Measurements from ENCODE around the gene ZNF689.
"Not testable (repeated sequence)": the region's sequence is repeated elsewhere in the genome, so short reads cannot be mapped to it uniquely, and the experiment has no call there.

ZNF689 gene

DNA sequence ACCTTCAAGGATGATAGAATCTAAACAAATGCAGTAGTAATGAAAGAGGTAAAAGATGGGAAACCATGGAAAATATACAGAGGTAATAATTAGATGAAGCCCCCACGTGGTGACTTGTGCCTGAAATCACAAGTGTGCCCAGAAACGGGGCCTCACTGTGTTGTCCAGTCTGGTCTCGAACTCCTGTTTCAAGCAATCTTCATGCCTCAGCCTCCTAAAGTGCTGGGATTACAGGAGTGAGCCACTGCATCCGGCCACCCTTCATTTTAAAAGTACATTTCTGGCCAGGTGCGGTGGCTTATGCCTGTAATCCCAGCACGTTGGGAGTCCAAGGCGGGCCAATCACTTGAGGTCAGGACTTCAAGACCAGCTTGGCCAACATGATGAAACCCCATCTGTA, 26.4 kb upstream of the ZNF689 start:
- Histone ChIP-seq H3K27ac (no peak overlapping the region), H3K4me2 (peak overlapping the region; percentile 90)

DNA sequence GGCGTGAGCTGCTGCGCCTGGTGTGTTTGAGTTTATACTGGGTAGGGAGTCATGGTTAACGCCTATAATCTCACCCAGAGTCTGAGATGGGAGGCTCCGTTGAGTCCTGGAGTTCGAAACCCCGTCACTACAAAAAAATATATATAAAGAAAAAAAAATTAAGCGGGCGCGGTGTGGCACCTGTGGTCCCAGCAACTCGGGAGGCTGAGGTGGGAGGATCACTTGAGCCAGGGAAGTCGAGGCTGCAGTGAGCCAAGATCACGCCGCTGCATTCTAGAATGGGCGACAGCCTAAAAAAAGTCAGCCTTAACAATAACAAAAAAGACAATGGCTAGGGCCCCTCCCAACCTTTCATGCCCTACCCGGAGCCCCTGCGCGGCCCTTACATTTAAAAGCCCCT, 23.3 kb upstream of the ZNF689 start:
- Histone ChIP-seq H3K36me3 (no peaks in the 10 kb centered on the region), H3K27ac (peak overlapping the region; percentile 90), H3K9me3 (no peaks in the 10 kb centered on the region), H4K20me1 (no peaks in the 10 kb centered on the region), H3K4me1 (peaks cover 36% of the 10 kb centered on the region), H3K4me2 (peak overlapping the region; percentile 90), H3K27me3 (no peaks in the 10 kb centered on the region), H3K4me3 (peak overlapping the region; percentile 81), H3K9ac (peak overlapping the region; percentile 89)
- TF ChIP-seq Cebpa-rat (IDR thresholded peaks at IDR 0.05): no peak

More for the DNA sequence above, 26.4 kb upstream of the ZNF689 start:
- Histone ChIP-seq H3K4me3 (no peak overlapping the region), H3K4me1 (peaks cover 30% of the 10 kb centered on the region), H3K9ac (no peak overlapping the region), H3K27me3 (no peaks in the 10 kb centered on the region), H3K36me3 (no peaks in the 10 kb centered on the region), H3K9me3 (no peaks in the 10 kb centered on the region), H4K20me1 (no peaks in the 10 kb centered on the region)
- TF ChIP-seq Cebpa-rat (IDR thresholded peaks at IDR 0.05): no peak

DNA sequence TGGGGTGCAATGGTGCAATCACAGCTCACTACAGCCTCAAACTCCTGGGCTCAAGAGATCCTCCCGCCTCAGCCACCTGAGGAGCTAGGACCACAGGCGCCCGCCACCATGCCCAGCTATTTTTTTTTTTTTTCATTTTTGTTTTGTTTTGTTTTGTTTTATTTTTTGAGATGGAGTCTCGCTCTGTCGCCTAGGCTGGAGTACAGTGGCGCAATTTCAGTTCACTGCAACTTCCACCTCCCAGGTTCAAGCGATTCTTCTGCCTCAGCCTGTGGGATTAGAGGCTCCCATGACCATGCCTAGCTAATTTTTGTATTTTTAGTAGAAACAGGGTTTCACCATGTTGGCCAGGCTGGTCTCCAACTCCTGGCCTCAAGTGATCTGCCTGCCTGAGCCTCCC, 22.3 kb upstream of the ZNF689 start:
- not testable (repeated sequence) for H3K9me3 ChIP-seq, H3K36me3 ChIP-seq, H3K27ac ChIP-seq, H3K9ac ChIP-seq, H3K27me3 ChIP-seq, H3K4me3 ChIP-seq, H3K4me2 ChIP-seq, H4K20me1 ChIP-seq
- H3K4me1 ChIP-seq: peaks cover 37% of the 10 kb centered on the region

DNA sequence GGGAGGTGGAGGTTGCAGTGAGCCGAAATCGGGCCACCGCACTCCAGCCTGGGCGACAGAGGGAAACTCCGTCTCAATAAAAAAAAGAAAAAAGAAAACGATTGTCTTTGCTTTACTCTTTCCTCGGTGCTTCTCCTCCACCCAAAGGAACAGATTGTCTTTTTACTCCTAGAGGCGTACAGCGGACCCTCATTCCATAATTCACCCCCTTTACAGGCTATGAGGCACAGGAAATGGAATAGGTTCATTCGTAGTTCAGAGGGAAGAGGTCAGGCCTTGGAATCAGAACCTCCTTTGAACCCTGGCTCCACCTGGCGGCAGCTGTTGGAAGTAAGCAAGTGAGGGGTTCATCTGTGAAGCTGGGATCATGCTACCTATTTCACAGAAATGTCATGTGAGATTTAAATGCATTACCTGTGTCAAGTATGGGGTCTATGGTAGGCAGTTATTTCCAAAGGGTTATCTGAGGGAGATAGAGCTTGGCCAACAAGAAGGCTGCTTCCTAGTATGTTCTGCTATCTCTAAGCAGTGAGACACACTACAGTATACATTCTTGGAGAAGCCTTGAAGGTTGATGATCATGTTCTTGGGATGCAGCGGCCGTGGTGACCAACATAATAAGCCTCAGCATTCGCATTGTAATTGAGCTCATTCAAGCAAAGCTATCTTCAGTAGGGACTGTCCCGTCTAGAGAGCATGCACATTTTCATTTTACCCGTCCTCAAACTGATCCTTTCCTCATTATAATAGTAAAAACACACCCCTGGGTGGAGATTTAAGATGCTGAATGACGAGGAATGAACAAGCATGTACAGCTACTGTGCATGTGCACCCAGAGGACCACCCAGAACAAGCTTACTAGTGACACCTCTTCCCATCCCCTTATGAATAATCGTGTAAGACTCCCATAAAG, 18.7 kb upstream of the ZNF689 start:
- Histone ChIP-seq H3K36me3 (no peaks in the 10 kb centered on the region), H3K4me1 (peaks cover 27% of the 10 kb centered on the region), H3K9me3 (peaks cover 8% of the 10 kb centered on the region), H3K27ac (no peak overlapping the region), H3K4me2 (peak overlapping the region; percentile 46; the same call in 1 of the 2 replicates), H3K9ac (no peak overlapping the region), H3K4me3 (no peak overlapping the region), H4K20me1 (no peaks in the 10 kb centered on the region), H3K27me3 (no peaks in the 10 kb centered on the region)
- TF ChIP-seq Cebpa-rat (IDR thresholded peaks at IDR 0.05): no peak

DNA sequence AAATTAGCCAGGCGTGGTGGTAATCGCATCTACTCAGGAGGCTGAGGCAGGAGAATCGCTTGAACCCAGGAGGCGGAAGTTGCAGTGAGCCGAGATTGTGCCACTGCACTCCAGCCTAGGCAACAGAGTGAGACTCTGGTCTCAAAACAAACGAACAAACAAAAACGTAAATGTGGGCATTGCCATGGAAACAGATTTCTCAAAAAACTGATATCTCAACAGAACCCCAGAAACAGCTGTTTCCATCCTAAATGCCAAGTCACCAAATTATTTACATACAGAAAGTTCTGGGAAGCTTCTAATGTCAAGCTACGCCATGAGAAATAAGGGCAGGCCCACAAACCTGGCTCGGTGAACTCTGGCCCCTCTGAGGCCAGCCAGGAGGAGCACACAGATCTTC, 16.0 kb upstream of the ZNF689 start:
- Histone ChIP-seq H3K4me1 (peaks cover 20% of the 10 kb centered on the region), H3K4me2 (peak overlapping the region; percentile 33; the same call in 1 of the 2 replicates), H3K4me3 (no peak overlapping the region), H3K36me3 (no peaks in the 10 kb centered on the region), H3K9ac (no peak overlapping the region), H3K9me3 (peaks cover 13% of the 10 kb centered on the region), H4K20me1 (no peaks in the 10 kb centered on the region), H3K27me3 (no peaks in the 10 kb centered on the region), H3K27ac (no peak overlapping the region)
- TF ChIP-seq Cebpa-rat (IDR thresholded peaks at IDR 0.05): no peak

DNA sequence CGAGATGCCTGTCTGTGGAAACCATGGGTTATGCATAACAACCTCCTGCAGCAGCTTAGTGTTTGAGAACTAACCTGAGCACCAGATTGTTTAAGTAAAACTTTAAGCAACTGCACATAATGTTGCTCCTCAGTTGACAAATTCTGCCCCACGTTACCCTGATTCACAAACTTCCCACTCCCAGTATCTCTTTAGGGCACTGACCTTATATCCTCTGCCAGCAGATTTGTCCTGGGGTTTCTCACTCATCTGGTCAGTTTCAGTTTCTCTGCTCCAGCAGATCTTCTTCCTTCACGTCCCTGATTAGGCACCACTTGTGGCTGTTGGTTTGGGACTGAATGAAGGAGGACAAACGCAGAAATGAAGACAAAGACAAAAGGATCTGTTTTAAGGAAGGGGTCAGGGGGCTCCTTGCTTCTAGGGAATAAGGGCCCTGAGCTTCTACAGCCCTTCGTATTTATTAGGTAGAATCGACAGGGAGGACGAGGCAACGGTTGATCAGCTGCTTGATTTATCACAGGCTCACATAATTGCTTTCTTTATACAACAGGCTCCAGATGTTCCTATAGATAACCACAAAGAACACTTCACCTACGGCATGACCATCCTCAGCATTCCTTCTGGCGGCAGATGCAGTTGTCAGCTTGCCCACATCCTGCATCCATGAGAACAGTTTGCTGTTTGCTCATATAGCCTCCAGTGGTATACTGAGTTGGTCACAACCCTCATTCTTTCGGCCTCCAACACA, 13.5 kb upstream of the ZNF689 start:
- Histone ChIP-seq H3K4me1 (peaks cover 33% of the 10 kb centered on the region), H3K27me3 (no peaks in the 10 kb centered on the region), H4K20me1 (no peaks in the 10 kb centered on the region), H3K9ac (no peak overlapping the region), H3K4me2 (no peak overlapping the region), H3K36me3 (no peaks in the 10 kb centered on the region), H3K27ac (no peak overlapping the region), H3K9me3 (peaks cover 15% of the 10 kb centered on the region), H3K4me3 (no peak overlapping the region)
- TF ChIP-seq Cebpa-rat (IDR thresholded peaks at IDR 0.05): no peak

DNA sequence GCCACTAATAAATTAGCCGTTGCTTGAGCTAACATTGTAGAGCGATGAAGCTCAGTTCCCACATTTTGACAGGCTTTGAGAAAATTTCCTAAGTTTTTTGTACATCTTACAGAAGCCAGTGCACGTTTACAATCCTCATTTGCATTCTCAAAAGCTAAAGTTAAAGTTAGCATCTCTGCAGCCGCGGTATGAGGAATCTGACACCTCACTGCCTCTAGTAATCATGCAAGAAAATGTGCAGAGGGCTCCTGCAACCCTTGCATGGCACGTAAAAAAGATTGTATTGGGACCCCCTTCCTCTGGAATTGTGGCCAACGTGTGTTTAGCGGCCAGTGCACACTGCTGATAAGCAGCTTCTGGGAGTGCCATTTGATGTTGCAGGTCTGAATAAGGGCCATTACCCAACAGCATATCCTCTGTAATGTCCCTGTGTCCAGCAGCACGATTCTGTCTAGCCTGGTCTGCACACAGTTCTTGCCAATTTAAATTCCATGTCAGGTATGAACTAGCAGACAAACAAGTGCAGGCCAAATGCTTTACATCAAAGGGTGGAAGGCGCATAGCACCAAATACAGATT, 12.4 kb upstream of the ZNF689 start:
- Histone ChIP-seq H4K20me1 (no peaks in the 10 kb centered on the region), H3K9ac (no peak overlapping the region), H3K9me3 (peaks cover 27% of the 10 kb centered on the region), H3K4me1 (peaks cover 39% of the 10 kb centered on the region), H3K27me3 (no peaks in the 10 kb centered on the region), H3K36me3 (no peaks in the 10 kb centered on the region), H3K4me2 (no peak overlapping the region), H3K27ac (no peak overlapping the region), H3K4me3 (no peak overlapping the region)
- TF ChIP-seq Cebpa-rat (IDR thresholded peaks at IDR 0.05): no peak

DNA sequence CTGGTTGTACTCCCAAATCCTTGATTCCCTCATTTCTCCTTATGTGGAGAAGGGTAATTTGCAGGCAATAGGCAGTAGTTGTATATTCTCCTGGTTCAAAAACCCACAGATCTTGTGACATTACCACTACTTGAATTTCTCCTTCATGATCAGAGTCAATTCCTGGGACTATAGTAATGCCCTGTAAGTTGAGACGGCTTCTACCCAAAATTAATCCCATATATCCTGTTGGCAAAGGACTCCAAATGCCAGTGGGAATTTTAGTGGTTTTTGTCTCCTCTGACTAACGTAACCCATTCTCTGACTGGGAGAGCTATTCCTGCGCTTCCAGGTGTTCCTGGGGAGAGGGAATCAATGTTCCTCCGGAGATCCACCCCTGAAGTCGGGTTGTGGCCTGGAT, 11.6 kb upstream of the ZNF689 start:
- H3K9ac ChIP-seq: no peak overlapping the region
- peaks cover 35% of the 10 kb centered on the region for H3K9me3 ChIP-seq
- H3K27ac ChIP-seq: no peak overlapping the region
- H3K4me1 ChIP-seq: peaks cover 34% of the 10 kb centered on the region
- no peak overlapping the region for H3K4me3 ChIP-seq
- H3K4me2 ChIP-seq: no peak overlapping the region
- H3K27me3 ChIP-seq: no peaks in the 10 kb centered on the region
- TF ChIP-seq Cebpa-rat (IDR thresholded peaks at IDR 0.05): no peak
- no peaks in the 10 kb centered on the region for H3K36me3 ChIP-seq
- H4K20me1 ChIP-seq: no peaks in the 10 kb centered on the region

DNA sequence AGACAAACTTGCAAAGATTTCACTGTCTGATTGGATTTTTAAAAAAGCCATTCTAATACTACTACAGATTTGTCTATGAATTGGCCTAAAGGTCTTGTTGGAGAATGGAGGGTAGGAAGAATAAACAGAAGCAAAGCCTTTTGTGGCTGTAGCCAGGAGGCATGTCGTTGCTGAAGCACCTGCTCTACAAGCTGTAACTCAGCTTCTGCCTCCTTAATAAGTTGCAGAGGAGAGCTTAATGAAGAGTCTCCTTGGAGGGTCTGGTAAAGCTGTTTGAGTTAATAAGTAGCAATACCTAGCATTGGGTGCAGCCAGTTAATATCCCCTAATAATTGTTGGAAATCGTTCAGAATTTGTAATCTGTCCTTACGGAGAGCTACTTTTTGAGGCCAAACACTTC, 10.0 kb upstream of the ZNF689 start:
- H3K9ac ChIP-seq: no peak overlapping the region
- no peak for TF ChIP-seq Cebpa-rat (IDR thresholded peaks at IDR 0.05)
- H4K20me1 ChIP-seq: no peaks in the 10 kb centered on the region
- H3K27ac ChIP-seq: peak overlapping the region; percentile 20; the same call in 1 of the 2 replicates
- H3K4me3 ChIP-seq: no peak overlapping the region
- peaks cover 27% of the 10 kb centered on the region for H3K4me1 ChIP-seq
- 0 out of 2 replicates have a peak overlapping the region, but pooled peaks have one; percentile 4 for H3K4me2 ChIP-seq
- H3K27me3 ChIP-seq: no peaks in the 10 kb centered on the region
- peaks cover 49% of the 10 kb centered on the region for H3K9me3 ChIP-seq
- H3K36me3 ChIP-seq: no peaks in the 10 kb centered on the region

DNA sequence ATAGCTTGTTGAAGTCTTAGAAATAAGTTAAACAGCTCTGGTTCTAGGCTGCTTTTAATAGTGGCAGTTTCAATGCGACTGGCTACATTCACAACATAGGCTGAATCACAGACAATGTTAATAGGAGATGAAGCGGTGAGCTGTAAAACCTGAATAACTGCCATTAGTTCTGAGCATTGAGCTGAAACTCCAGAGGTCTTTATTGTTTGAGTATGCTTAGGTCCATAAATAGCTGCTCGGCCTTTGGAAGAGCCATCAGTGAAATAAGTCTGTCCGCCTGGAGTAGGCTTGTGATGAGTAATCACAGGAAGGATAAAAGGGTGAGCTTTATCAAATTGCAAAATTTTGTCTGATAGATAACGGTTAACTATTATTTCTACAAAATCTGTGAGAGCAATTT, 9.4 kb upstream of the ZNF689 start:
- H4K20me1 ChIP-seq: no peaks in the 10 kb centered on the region
- H3K36me3 ChIP-seq: no peaks in the 10 kb centered on the region
- H3K4me3 ChIP-seq: no peak overlapping the region
- peaks cover 27% of the 10 kb centered on the region for H3K4me1 ChIP-seq
- peak overlapping the region; percentile 39 for H3K4me2 ChIP-seq
- no peaks in the 10 kb centered on the region for H3K27me3 ChIP-seq
- H3K9ac ChIP-seq: no peak overlapping the region
- peaks cover 49% of the 10 kb centered on the region for H3K9me3 ChIP-seq
- TF ChIP-seq Cebpa-rat (IDR thresholded peaks at IDR 0.05): no peak
- peak overlapping the region; percentile 20 for H3K27ac ChIP-seq
